Measurements from ENCODE around the gene DNAH10. TPM values are rescaled to one million over a fixed set of nuclear protein-coding genes. Genes with fewer than 3 reads are reported as not detected.

The DNAH10 gene
- total RNA-seq, 4 donors from 2014 or later = under 0.01 to 1.7 (median 0.28) TPM

DNA sequence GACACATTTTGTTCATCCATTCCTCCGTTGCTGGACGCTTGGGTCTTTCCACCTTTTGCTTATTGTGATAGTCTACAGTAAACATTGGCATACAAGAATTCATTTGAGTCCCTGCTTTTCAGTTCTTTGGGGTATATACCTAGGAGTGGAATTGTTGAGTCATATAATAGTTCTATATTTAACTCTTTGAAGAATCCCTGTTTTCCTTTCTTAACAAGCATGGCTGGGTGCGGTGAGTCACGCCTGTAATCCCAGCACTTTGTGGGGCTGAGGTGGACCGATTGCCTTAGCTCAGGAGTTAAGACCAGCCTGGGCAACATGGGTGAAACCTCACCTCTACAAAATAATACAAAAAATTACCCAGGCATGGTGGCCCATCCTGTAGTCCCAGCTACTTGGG is 135.1 kb downstream of the DNAH10 start:
- Histone ChIP-seq H3K4me3 (no peak overlapping the region), H3K9me3 (no peaks in the 10 kb centered on the region), H3K27me3 (no peaks in the 10 kb centered on the region), H3K36me3 (no peaks in the 10 kb centered on the region), H3K27ac (no peak overlapping the region), H3K4me1 (no peaks in the 10 kb centered on the region)
- TF ChIP-seq POLR2A (IDR thresholded peaks at IDR 0.05) = no peak
- TF ChIP-seq, protein P1, sequence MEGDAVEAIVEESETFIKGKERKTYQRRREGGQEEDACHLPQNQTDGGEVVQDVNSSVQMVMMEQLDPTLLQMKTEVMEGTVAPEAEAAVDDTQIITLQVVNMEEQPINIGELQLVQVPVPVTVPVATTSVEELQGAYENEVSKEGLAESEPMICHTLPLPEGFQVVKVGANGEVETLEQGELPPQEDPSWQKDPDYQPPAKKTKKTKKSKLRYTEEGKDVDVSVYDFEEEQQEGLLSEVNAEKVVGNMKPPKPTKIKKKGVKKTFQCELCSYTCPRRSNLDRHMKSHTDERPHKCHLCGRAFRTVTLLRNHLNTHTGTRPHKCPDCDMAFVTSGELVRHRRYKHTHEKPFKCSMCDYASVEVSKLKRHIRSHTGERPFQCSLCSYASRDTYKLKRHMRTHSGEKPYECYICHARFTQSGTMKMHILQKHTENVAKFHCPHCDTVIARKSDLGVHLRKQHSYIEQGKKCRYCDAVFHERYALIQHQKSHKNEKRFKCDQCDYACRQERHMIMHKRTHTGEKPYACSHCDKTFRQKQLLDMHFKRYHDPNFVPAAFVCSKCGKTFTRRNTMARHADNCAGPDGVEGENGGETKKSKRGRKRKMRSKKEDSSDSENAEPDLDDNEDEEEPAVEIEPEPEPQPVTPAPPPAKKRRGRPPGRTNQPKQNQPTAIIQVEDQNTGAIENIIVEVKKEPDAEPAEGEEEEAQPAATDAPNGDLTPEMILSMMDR (IDR thresholded peaks at IDR 0.05) = no peak
- no peak for DNase-seq

DNA sequence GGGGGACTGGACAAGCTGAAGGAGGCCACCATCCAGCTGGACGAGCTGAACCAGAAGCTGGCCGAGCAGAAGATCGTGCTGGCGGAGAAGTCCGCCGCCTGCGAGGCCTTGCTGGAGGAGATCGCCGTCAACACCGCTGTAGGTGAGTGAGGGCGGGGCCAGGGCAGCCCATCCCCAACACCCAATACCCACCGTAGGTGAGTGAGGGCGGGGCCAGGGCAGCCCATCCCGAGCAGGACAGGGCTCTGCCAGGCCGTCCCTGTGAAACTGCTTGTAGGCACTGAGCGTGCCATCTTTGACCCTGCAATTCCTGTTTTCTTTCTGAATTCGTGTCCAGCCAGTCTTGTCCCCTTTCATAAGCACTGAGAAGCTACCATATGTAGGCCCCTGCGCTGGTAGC is 136.6 kb downstream of the DNAH10 start:
- no peak overlapping the region for H3K27ac ChIP-seq
- no peak for DNase-seq
- no peaks in the 10 kb centered on the region for H3K36me3 ChIP-seq
- TF ChIP-seq, protein P1 (IDR thresholded peaks at IDR 0.05) = no peak
- no peaks in the 10 kb centered on the region for H3K27me3 ChIP-seq
- H3K9me3 ChIP-seq = no peaks in the 10 kb centered on the region
- no peak overlapping the region for H3K4me3 ChIP-seq
- H3K4me1 ChIP-seq = no peaks in the 10 kb centered on the region

DNA sequence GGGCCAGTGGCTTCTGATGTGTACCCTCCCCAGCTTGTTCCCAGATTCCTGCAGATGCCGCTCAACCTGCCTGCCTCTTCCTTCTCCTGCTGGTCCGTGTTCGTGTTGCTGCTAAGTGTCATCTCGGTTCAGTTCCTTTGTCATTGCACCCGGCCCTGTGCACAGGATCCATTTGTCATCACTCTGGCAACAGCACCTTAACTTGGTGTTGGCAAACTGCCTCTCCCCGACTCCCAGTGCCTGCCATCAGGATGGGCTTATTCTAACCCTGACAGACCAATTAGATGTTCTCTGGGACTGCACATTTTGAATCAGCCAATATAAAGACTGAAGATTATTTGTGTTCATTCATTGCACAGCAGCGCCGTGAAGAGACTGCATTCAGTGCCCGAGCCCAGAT is 137.3 kb downstream of the DNAH10 start:
- no peaks in the 10 kb centered on the region for H3K36me3 ChIP-seq
- DNase-seq = no peak
- H3K27ac ChIP-seq = no peak overlapping the region
- H3K4me1 ChIP-seq = no peaks in the 10 kb centered on the region
- TF ChIP-seq POLR2A (IDR thresholded peaks at IDR 0.05) = no peak
- TF ChIP-seq, protein P1 (IDR thresholded peaks at IDR 0.05) = no peak
- no peaks in the 10 kb centered on the region for H3K9me3 ChIP-seq
- no peak overlapping the region for H3K4me3 ChIP-seq
- no peaks in the 10 kb centered on the region for H3K27me3 ChIP-seq

DNA sequence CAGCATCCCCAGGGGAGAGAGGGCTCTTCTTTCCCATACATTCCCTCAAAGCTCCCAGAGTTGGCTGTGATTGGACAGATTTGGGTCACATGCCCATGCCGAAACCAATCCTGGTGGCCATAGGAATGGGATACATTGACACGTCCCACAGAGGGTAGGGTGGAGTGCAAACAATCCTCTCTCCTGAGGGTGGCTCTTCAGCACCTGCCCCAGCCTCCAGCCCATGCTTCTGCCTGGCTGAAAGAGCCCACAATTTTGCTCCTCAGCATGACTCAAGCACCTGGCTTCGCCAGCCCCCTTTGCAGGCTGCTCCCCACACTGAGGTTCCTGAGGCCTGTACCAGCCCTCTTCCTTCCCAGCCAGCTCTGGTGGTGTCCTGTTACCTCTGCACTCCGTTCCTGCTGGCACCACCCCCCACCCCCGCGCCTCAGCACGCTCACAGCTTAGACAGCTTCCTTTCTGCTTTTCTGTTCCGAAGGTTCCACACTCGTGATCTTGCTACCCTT is 138.8 kb downstream of the DNAH10 start:
- no peak for TF ChIP-seq POLR2A (IDR thresholded peaks at IDR 0.05)
- TF ChIP-seq, protein P1 (IDR thresholded peaks at IDR 0.05) = no peak
- Histone ChIP-seq H3K36me3 (no peaks in the 10 kb centered on the region), H3K4me3 (no peak overlapping the region), H3K4me1 (no peaks in the 10 kb centered on the region), H3K27me3 (no peaks in the 10 kb centered on the region), H3K9me3 (no peaks in the 10 kb centered on the region), H3K27ac (no peak overlapping the region)
- DNase-seq = no peak

DNA sequence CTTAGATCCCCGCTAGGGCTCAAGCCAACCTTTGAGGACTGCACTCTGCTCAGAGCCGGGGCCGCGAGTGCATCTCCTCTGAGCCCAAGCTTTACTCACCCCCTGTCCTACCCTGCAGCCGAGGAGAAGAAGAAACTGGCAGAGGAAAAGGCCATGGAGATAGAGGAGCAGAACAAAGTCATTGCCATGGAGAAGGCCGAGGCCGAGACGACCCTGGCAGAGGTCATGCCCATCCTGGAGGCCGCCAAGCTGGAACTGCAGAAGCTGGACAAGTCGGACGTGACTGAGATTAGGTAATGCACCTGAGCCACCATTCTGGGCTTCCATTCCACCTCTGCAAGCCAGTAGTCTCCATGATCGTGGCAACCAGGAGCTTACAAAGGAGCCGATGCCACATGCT is 140.7 kb downstream of the DNAH10 start:
- no peak overlapping the region for H3K27ac ChIP-seq
- H3K9me3 ChIP-seq = no peaks in the 10 kb centered on the region
- no peaks in the 10 kb centered on the region for H3K36me3 ChIP-seq
- no peaks in the 10 kb centered on the region for H3K4me1 ChIP-seq
- no peak for TF ChIP-seq POLR2A (IDR thresholded peaks at IDR 0.05)
- TF ChIP-seq, protein P1 (IDR thresholded peaks at IDR 0.05) = no peak
- DNase-seq = no peak
- H3K27me3 ChIP-seq = no peaks in the 10 kb centered on the region
- no peak overlapping the region for H3K4me3 ChIP-seq
